Osteoblast (primary cell): ENCODE measurements around the gene KIAA0408. TPM values are rescaled to one million over a fixed set of nuclear protein-coding genes. Genes with fewer than 3 reads are reported as not detected.
"Not testable (repeated sequence)": the region's sequence is repeated elsewhere in the genome, so short reads cannot be mapped to it uniquely, and the experiment has no call there.

Experiments
- DNase-seq: peaks from one replicate; pipeline ENCODE4 v3.0.0; 2011; ENCODE audit warnings: low spot score, mixed read lengths; ENCODE audit not compliant: insufficient read length; ENCODE audit errors: missing footprints
- H2AFZ ChIP-seq: 2 replicates; pipeline ENCODE4 v1.6.0; 2011; ENCODE audit warnings: mild to moderate bottlenecking, low read length
- H3K27ac ChIP-seq: 2 replicates; pipeline ENCODE4 v1.5.1; 2011; ENCODE audit warnings: mild to moderate bottlenecking, low read depth, low read length, moderate library complexity
- H3K27me3 ChIP-seq: 2 replicates; pipeline ENCODE4 v1.6.0; 2012; ENCODE audit warnings: mild to moderate bottlenecking, control low read depth, inconsistent platforms, low read length, moderate library complexity; ENCODE audit not compliant: insufficient read depth
- H3K36me3 ChIP-seq: 2 replicates; pipeline ENCODE4 v1.5.1; 2011; ENCODE audit warnings: mild to moderate bottlenecking, low read length, control low read depth, moderate library complexity; ENCODE audit not compliant: insufficient read depth
- H3K4me1 ChIP-seq: 2 replicates; pipeline ENCODE4 v1.5.1; 2011; ENCODE audit warnings: mild to moderate bottlenecking, low read length, control low read depth, moderate library complexity; ENCODE audit not compliant: insufficient read depth
- H3K4me2 ChIP-seq: 2 replicates; pipeline ENCODE4 v1.6.0; 2011; ENCODE audit warnings: mild to moderate bottlenecking, low read length; ENCODE audit not compliant: insufficient read depth
- H3K4me3 ChIP-seq: fragments of 200-600 bp; sonication (generic); 3 replicates; pipeline ENCODE4 v1.5.1; 2012; ENCODE audit warnings: mild to moderate bottlenecking, low read length, inconsistent platforms; ENCODE audit not compliant: insufficient read depth
- H3K79me2 ChIP-seq: 2 replicates; pipeline ENCODE4 v1.6.0; 2012; ENCODE audit warnings: mild to moderate bottlenecking, low read length, control low read depth, inconsistent platforms; ENCODE audit not compliant: insufficient read depth
- H3K9me3 ChIP-seq: 2 replicates; pipeline ENCODE4 v1.5.1; 2011; ENCODE audit warnings: low read depth, low read length, control low read depth
- H4K20me1 ChIP-seq: 2 replicates; pipeline ENCODE4 v1.6.0; 2012; ENCODE audit warnings: mild to moderate bottlenecking, low read length, control low read depth; ENCODE audit not compliant: insufficient read depth
- CTCF ChIP-seq: IDR thresholded peaks from 2 replicates; pipeline ENCODE4 v1.5.1; 2011; ENCODE audit warnings: mild to moderate bottlenecking, low read depth, low read length, moderate library complexity; ENCODE audit errors: extremely low read depth
- total RNA-seq: library from RNA; depleted of rRNA; stranded (reverse); fragments of >200 nt; gene quantifications from 2 replicates; pipeline ENCODE4 v1.2.3, GENCODE V29; 2012

Gene KIAA0408
- total RNA-seq, 1 donor = 2.5 TPM

DNA sequence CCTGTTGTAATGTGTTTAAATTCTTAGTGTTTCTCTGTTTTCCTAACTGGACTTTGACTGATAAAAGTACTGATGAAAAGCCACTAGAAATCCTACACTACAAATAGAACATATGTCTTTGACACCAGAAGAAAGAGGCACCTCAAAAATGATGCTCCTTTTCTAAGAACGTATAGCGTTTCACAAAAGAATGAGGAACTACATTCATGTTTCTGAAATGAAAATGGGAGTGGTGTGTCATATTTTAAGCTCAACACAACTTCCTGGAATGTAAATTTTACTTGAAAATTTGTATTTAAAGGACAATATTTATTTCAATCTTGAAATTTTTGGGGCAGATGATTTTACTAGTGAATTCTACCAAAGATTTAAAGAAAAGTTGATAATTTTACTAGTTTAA, 35.3 kb downstream of the KIAA0408 start:
- peaks cover 11% of the 10 kb centered on the region for H3K4me1 ChIP-seq
- no peaks in the 10 kb centered on the region for H3K9me3 ChIP-seq
- no peak for TF ChIP-seq CTCF
- no peaks in the 10 kb centered on the region for H3K27me3 ChIP-seq
- H3K27ac ChIP-seq = no peak overlapping the region
- H3K79me2 ChIP-seq = no peaks in the 10 kb centered on the region
- H3K4me3 ChIP-seq = no peak overlapping the region
- H4K20me1 ChIP-seq = no peaks in the 10 kb centered on the region
- no peak overlapping the region for H3K4me2 ChIP-seq
- no peaks in the 10 kb centered on the region for H3K36me3 ChIP-seq
- DNase-seq = no peak
- peak overlapping the region; percentile 66 for H2AFZ ChIP-seq

DNA sequence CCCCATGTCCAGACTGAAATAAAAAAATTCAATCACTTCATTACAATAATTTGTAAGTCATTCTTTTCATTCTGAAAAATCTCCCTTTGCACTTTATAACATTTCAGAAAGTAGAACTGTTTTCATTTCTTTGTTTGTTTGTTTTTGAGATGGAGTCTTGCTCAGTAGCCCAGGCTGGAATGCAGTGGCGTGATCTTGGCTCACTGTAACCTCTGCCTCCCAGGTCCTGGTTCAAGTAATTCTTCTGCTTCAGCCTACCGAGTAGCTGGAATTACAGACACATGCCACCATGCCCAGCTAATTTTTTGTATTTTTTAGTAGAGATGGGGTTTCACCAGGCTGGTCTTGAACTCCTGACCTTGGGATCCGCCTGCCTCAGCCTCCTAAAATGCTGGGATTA, 38.0 kb downstream of the KIAA0408 start:
- not testable (repeated sequence) for DNase-seq

DNA sequence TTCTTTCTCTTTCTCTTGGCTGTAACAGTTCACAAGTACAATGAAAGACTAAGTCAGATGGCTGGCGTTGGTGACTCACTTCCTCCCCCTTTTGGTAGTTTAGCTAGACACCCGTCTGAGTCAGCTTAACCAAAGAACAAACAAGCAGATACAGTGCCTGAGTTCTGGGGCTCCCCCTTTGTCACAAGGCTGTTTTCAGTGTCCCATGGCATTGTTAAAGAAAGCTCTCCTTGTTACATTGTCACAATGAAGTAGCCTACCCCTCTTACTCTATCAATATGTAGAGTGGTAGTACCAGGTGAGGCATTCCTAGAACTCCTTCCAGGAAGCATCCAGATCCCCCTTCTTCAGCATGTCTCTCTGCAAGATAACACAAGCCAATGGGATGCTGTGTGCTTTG, 38.6 kb downstream of the KIAA0408 start:
- no peaks in the 10 kb centered on the region for H3K79me2 ChIP-seq
- peak overlapping the region; percentile 68 for H3K27ac ChIP-seq
- H2AFZ ChIP-seq = peak overlapping the region; percentile 65
- no peak overlapping the region for H3K4me3 ChIP-seq
- H3K36me3 ChIP-seq = no peaks in the 10 kb centered on the region
- peaks cover 11% of the 10 kb centered on the region for H3K4me1 ChIP-seq
- peak; percentile 89 for DNase-seq
- TF ChIP-seq CTCF = no peak
- no peaks in the 10 kb centered on the region for H3K27me3 ChIP-seq
- H4K20me1 ChIP-seq = no peaks in the 10 kb centered on the region
- H3K9me3 ChIP-seq = no peaks in the 10 kb centered on the region
- H3K4me2 ChIP-seq = no peak overlapping the region

More for the DNA sequence above, 38.0 kb downstream of the KIAA0408 start:
- H3K4me3 ChIP-seq, H3K9me3 ChIP-seq, H3K36me3 ChIP-seq, H3K4me2 ChIP-seq, H4K20me1 ChIP-seq, H3K79me2 ChIP-seq, H2AFZ ChIP-seq, H3K27me3 ChIP-seq: not testable (repeated sequence)
- H3K4me1 ChIP-seq = peaks cover 11% of the 10 kb centered on the region
- peak overlapping the region; percentile 68 for H3K27ac ChIP-seq

DNA sequence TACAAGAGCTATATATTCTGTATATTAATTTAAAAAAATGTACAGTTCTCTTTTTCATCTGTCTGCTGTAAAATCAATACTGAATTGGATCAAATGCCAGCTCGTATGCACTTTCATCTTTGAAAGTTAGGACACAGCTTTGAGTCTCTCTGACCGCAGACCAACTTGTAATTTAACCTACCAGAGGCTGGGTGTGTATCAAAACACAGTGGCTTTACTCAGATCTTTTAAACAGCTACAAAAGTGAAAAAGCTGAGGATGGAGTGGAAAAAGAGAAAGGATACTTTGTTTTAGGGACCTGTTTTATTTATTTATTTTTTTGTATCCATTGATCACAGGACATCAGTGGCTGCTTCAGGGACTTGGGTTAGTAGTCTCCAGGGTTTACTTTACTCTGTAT, 44.1 kb downstream of the KIAA0408 start:
- Histone ChIP-seq H2AFZ (no peak overlapping the region), H3K27ac (no peak overlapping the region), H3K27me3 (no peaks in the 10 kb centered on the region), H3K79me2 (no peaks in the 10 kb centered on the region), H3K4me2 (no peak overlapping the region), H3K9me3 (no peaks in the 10 kb centered on the region), H3K36me3 (no peaks in the 10 kb centered on the region), H3K4me1 (peaks cover 8% of the 10 kb centered on the region), H4K20me1 (no peaks in the 10 kb centered on the region), H3K4me3 (no peak overlapping the region)
- no peak for TF ChIP-seq CTCF
- DNase-seq = peak; percentile 31

GRCh38 chr6:127413123-127413522, 46.1 kb downstream of the KIAA0408 start:
- H3K4me3 ChIP-seq, H2AFZ ChIP-seq, H3K4me1 ChIP-seq, DNase-seq, H3K27me3 ChIP-seq, H3K27ac ChIP-seq, H3K9me3 ChIP-seq, H3K36me3 ChIP-seq, H4K20me1 ChIP-seq, H3K79me2 ChIP-seq, H3K4me2 ChIP-seq: not testable (repeated sequence)

DNA sequence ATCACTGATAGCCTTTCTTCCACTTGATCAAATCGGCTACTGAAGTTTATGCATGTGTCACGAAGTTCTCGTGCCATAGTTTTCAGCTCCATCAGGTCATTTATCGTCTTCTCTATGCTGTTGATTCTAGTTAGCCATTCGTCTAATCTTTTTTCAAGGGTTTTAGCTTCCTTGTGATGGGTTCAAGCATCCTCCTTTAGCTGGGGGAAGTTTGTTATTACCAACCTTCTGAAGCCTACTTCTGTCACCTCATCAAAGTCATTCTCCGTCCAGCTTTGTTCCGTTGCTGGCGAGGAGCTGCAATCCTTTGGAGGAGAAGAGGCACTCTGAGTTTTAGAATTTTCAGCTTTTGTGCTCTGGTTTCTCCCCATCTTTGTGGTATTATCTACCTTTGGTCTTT, 47.2 kb downstream of the KIAA0408 start:
- not testable (repeated sequence) for H3K27me3 ChIP-seq, H3K9me3 ChIP-seq, H3K4me1 ChIP-seq, DNase-seq, H3K4me2 ChIP-seq, H3K36me3 ChIP-seq, H2AFZ ChIP-seq, H3K79me2 ChIP-seq, H3K27ac ChIP-seq, H4K20me1 ChIP-seq, H3K4me3 ChIP-seq
